Suprapubic skin (tissue), 4 donors: ENCODE results near the gene CCSAP. TPM values are rescaled to one million over a fixed set of nuclear protein-coding genes. Genes with fewer than 3 reads are reported as not detected.
"Not testable (repeated sequence)": the region's sequence is repeated elsewhere in the genome, so short reads cannot be mapped to it uniquely, and the experiment has no call there.

Experiments used
- DNase-seq, 2 donors: peaks; one replicate each; pipeline ENCODE4 v3.0.0-alpha.2; 2019; ENCODE audit warnings: low spot score in 2 of 2
- H3K27ac ChIP-seq: fragments of 200-600 bp; sonication (generic); one replicate; pipeline ENCODE4 v1.5.1; 2019
- H3K27me3 ChIP-seq: fragments of 200-600 bp; sonication (generic); one replicate; pipeline ENCODE4 v1.5.1; 2019
- H3K36me3 ChIP-seq: fragments of 200-600 bp; sonication (generic); one replicate; pipeline ENCODE4 v1.5.1; 2019
- H3K4me1 ChIP-seq: fragments of 200-600 bp; sonication (generic); one replicate; pipeline ENCODE4 v1.5.1; 2019
- H3K4me3 ChIP-seq: fragments of 200-600 bp; sonication (generic); one replicate; pipeline ENCODE4 v1.5.1; 2019; ENCODE audit warnings: mild to moderate bottlenecking
- H3K9me3 ChIP-seq: fragments of 200-600 bp; sonication (generic); one replicate; pipeline ENCODE4 v1.5.1; 2019
- EP300 ChIP-seq: sonication (generic); formaldehyde crosslinking; IDR thresholded peaks from one replicate; pipeline ENCODE4 v1.6.1; 2017; ENCODE audit warnings: antibody characterized with exemption
- POLR2A ChIP-seq, 2 donors: fragments of 450-650 bp; IDR thresholded peaks; one replicate each; pipeline ENCODE4 v1.6.1; 2017; ENCODE audit warnings: antibody characterized with exemption in 2 of 2, mild to moderate bottlenecking in 2 of 2, moderate library complexity in 2 of 2
- POLR2AphosphoS5 ChIP-seq, 3 donors: sonication (generic); formaldehyde crosslinking; IDR thresholded peaks; one replicate each; pipeline ENCODE4 v1.6.1; 2017; ENCODE audit warnings: antibody characterized with exemption in 3 of 3
- WGBS: methylation state at CpG from one replicate; pipeline ENCODE4 v1.1.5; 2018; 5-methylcytosine and 5-hydroxymethylcytosine counted together
- total RNA-seq, 4 donors: library from RNA; depleted of rRNA; stranded (reverse); fragments of >200 nt; gene quantifications; one replicate each; pipeline ENCODE4 v1.1.0, GENCODE V29; 2016
- TF ChIP-seq, protein P1 (sequence below), 2 donors: fragments of 200-600 bp in 1 of 2; fragments of 450-650 bp in 1 of 2; sonication (generic) in 1 of 2; IDR thresholded peaks; one replicate each; pipeline ENCODE4 v1.5.1; 2016 to 2019; ENCODE audit warnings: antibody characterized with exemption in 2 of 2, mild to moderate bottlenecking in 1 of 2, moderate library complexity in 1 of 2

CCSAP gene
- total RNA-seq, 4 donors from 2014 or later: 16.3 to 33.1 (median 16.8) TPM

GRCh38 chr1:229379846-229380245 is 37.0 kb upstream of the CCSAP start:
- TF ChIP-seq, protein P1, sequence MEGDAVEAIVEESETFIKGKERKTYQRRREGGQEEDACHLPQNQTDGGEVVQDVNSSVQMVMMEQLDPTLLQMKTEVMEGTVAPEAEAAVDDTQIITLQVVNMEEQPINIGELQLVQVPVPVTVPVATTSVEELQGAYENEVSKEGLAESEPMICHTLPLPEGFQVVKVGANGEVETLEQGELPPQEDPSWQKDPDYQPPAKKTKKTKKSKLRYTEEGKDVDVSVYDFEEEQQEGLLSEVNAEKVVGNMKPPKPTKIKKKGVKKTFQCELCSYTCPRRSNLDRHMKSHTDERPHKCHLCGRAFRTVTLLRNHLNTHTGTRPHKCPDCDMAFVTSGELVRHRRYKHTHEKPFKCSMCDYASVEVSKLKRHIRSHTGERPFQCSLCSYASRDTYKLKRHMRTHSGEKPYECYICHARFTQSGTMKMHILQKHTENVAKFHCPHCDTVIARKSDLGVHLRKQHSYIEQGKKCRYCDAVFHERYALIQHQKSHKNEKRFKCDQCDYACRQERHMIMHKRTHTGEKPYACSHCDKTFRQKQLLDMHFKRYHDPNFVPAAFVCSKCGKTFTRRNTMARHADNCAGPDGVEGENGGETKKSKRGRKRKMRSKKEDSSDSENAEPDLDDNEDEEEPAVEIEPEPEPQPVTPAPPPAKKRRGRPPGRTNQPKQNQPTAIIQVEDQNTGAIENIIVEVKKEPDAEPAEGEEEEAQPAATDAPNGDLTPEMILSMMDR (IDR thresholded peaks at IDR 0.05): no peak
- TF ChIP-seq POLR2AphosphoS5 (IDR thresholded peaks at IDR 0.05): no peak
- Histone ChIP-seq H3K4me3 (no peak overlapping the region), H3K9me3 (no peaks in the 10 kb centered on the region), H3K36me3 (no peaks in the 10 kb centered on the region), H3K27me3 (peaks cover 13% of the 10 kb centered on the region), H3K4me1 (no peaks in the 10 kb centered on the region), H3K27ac (no peak overlapping the region)
- no peak for DNase-seq
- 76% methylated on average over 5 of the region's 5 CpGs for WGBS

GRCh38 chr1:229378586-229379367 is 35.9 kb upstream of the CCSAP start:
- 61% methylated on average over 7 of the region's 7 CpGs for WGBS
- Histone ChIP-seq H3K27me3 (peaks cover 11% of the 10 kb centered on the region), H3K36me3 (no peaks in the 10 kb centered on the region), H3K27ac (no peak overlapping the region), H3K9me3 (no peaks in the 10 kb centered on the region), H3K4me3 (no peak overlapping the region), H3K4me1 (no peaks in the 10 kb centered on the region)
- no peak for DNase-seq
- TF ChIP-seq, protein P1 (IDR thresholded peaks at IDR 0.05): no peak
- TF ChIP-seq EP300 (no peak), POLR2AphosphoS5 (IDR thresholded peaks at IDR 0.05) (no peak), POLR2A (IDR thresholded peaks at IDR 0.05) (no peak)

GRCh38 chr1:229378035-229378434 is 35.2 kb upstream of the CCSAP start:
- not testable (repeated sequence) for DNase-seq, H3K27ac ChIP-seq, H3K4me3 ChIP-seq, H3K4me1 ChIP-seq, H3K36me3 ChIP-seq, H3K9me3 ChIP-seq
- peaks cover 11% of the 10 kb centered on the region for H3K27me3 ChIP-seq
- 94% methylated on average over 6 of the region's 6 CpGs for WGBS

GRCh38 chr1:229377429-229377828 is 34.6 kb upstream of the CCSAP start:
- 84% methylated on average over 8 of the region's 10 CpGs for WGBS
- no peak overlapping the region for H3K4me3 ChIP-seq
- no peaks in the 10 kb centered on the region for H3K9me3 ChIP-seq
- no peak for DNase-seq
- TF ChIP-seq EP300 (no peak), POLR2A (IDR thresholded peaks at IDR 0.05) (no peak)
- no peak overlapping the region for H3K27ac ChIP-seq
- H3K36me3 ChIP-seq: no peaks in the 10 kb centered on the region
- peaks cover 11% of the 10 kb centered on the region for H3K27me3 ChIP-seq
- H3K4me1 ChIP-seq: no peaks in the 10 kb centered on the region

GRCh38 chr1:229376521-229376920 is 33.7 kb upstream of the CCSAP start:
- Histone ChIP-seq H3K27me3 (peaks cover 9% of the 10 kb centered on the region), H3K9me3 (no peaks in the 10 kb centered on the region), H3K27ac (no peak overlapping the region), H3K36me3 (no peaks in the 10 kb centered on the region), H3K4me1 (no peaks in the 10 kb centered on the region), H3K4me3 (no peak overlapping the region)
- DNase-seq: no peak
- TF ChIP-seq POLR2A (IDR thresholded peaks at IDR 0.05) (no peak), POLR2AphosphoS5 (IDR thresholded peaks at IDR 0.05) (no peak), EP300 (no peak)
- TF ChIP-seq, protein P1 (IDR thresholded peaks at IDR 0.05): no peak
- WGBS: 86% methylated on average over 6 of the region's 6 CpGs

- no peaks in the 10 kb centered on the region for H3K9me3 ChIP-seq
- WGBS: 94% methylated on average over 8 of the region's 8 CpGs
- H3K27ac ChIP-seq: no peak overlapping the region
- DNase-seq: no peak
- peaks cover 18% of the 10 kb centered on the region for H3K27me3 ChIP-seq
- no peak overlapping the region for H3K4me3 ChIP-seq
- no peaks in the 10 kb centered on the region for H3K36me3 ChIP-seq
- TF ChIP-seq, protein P1 (IDR thresholded peaks at IDR 0.05): no peak
- TF ChIP-seq POLR2A (IDR thresholded peaks at IDR 0.05) (no peak), POLR2AphosphoS5 (IDR thresholded peaks at IDR 0.05) (no peak), EP300 (no peak)
- no peaks in the 10 kb centered on the region for H3K4me1 ChIP-seq
These were observed 31.6 kb upstream of the CCSAP start for GRCh38 chr1:229374485-229374884.
